Epithelial cell of esophagus (primary cell): ENCODE measurements around the gene SLC25A47.
"Not testable (repeated sequence)": the region's sequence is repeated elsewhere in the genome, so short reads cannot be mapped to it uniquely, and the experiment has no call there.

Source experiments
- DNase-seq: peaks from one replicate; pipeline ENCODE4 v3.0.0; 2010; ENCODE audit warnings: low read depth
- H3K4me3 ChIP-seq: 2 replicates; pipeline ENCODE4 v1.5.1; 2011; ENCODE audit warnings: mild to moderate bottlenecking, low read length, control low read depth
- TF ChIP-seq, protein P1 (sequence below): IDR thresholded peaks from 2 replicates; pipeline ENCODE4 v1.5.1; 2011; ENCODE audit warnings: low read depth, mild to moderate bottlenecking, low read length, control low read depth, inconsistent platforms; ENCODE audit not compliant: insufficient read depth; ENCODE audit errors: missing control alignments

Gene SLC25A47

GRCh38 chr14:100306998-100307765, 16.0 kb upstream of the SLC25A47 start:
- DNase-seq = peak; percentile 24
- peak overlapping the region; percentile 63 for H3K4me3 ChIP-seq
- TF ChIP-seq, protein P1, sequence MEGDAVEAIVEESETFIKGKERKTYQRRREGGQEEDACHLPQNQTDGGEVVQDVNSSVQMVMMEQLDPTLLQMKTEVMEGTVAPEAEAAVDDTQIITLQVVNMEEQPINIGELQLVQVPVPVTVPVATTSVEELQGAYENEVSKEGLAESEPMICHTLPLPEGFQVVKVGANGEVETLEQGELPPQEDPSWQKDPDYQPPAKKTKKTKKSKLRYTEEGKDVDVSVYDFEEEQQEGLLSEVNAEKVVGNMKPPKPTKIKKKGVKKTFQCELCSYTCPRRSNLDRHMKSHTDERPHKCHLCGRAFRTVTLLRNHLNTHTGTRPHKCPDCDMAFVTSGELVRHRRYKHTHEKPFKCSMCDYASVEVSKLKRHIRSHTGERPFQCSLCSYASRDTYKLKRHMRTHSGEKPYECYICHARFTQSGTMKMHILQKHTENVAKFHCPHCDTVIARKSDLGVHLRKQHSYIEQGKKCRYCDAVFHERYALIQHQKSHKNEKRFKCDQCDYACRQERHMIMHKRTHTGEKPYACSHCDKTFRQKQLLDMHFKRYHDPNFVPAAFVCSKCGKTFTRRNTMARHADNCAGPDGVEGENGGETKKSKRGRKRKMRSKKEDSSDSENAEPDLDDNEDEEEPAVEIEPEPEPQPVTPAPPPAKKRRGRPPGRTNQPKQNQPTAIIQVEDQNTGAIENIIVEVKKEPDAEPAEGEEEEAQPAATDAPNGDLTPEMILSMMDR = no peak

- TF ChIP-seq, protein P1 = no peak
- H3K4me3 ChIP-seq = peak overlapping the region; percentile 63
- DNase-seq = peak; percentile 41
Measured at GRCh38 chr14:100307766-100308426, 15.2 kb upstream of the SLC25A47 start.

DNA sequence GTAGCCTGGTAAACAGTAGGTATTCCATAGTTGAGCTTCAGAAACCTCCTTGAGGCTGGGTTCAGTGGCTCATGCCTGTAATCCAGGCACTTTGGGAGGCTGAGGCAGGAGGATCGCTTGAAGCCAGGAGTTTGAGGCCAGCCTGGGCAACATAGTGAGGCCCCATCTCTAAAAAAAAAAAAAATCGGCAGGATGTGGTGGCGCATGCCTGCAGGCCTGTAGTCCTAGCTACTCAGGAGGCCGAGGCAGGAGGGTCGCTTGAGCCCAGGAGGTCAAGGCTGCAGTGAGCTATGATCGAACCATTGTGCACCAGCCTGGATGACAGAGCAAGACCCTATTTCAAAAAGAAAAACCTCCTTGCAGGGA, 14.7 kb upstream of the SLC25A47 start:
- not testable (repeated sequence) for DNase-seq, H3K4me3 ChIP-seq

GRCh38 chr14:100309028-100309737, 14.0 kb upstream of the SLC25A47 start:
- no peak for DNase-seq
- TF ChIP-seq, protein P1 = no peak
- H3K4me3 ChIP-seq = no peak overlapping the region

DNA sequence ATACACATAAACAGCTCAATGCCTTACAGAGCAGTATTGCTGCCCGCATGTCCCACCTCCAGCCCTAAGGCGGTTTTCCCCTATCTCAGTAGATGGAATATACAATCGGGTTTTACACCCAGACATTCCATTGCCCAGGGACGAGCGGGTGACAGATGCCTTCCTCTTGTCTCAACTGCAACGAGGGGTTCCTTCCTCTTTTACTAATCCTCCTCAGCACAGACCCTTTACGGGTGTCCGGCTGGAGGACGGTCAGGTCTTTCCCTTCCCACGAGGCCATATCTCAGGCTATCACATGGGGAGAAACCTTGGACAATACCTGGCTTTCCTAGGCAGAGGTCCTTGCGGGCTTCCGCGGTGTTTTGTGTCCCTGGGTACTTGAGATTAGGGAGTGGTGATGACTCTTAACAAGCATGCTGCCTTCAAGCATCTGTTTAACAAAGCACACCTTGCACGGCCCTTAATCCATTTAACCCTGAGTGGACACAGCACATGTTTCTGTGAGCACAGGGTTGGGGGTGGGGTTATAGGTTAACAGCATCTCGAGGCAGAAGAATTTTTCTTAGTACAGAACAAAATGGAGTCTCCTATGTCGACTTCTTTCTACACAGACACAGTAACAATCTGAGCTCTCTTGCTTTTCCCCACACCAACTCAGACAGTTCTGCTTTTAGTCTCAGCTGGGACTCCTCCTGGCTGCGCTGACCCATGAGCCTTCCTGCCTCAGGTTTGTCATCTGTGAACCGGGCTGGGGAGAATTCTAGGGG, 10.8 kb upstream of the SLC25A47 start:
- H3K4me3 ChIP-seq, DNase-seq: not testable (repeated sequence)

DNA sequence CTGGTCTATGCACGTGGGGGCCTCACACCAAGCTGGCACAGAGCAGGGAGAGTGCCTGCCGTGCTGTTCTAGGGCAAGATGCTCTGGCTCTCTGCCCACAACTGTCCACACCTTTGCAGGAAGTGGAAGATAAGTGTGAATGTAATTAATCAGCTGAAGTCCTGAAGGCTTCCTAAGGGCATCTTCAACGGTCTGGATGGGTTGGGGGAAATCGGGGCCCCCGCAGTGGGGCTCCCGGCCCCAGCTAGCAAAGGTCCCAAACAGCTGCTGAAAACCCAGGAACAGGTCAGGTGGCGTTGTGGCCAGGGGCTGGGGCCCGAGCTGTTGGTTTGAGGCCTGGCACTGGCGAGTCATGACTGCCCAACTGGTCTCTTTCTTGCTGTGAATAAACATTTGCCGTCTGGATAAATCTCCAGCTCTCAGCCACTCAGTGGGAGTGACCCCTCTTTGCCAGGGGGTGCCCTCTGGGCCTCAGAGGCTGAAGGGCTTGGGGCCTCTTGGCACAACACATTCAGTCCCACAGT, 10.2 kb upstream of the SLC25A47 start:
- no peak overlapping the region for H3K4me3 ChIP-seq

More for the DNA sequence above, 10.2 kb upstream of the SLC25A47 start:
- TF ChIP-seq, protein P1 = no peak
- DNase-seq = no peak
